MM.1S (cell line): ENCODE data around the gene DNAH7.

Experiments
- DNase-seq: peaks from one replicate; pipeline ENCODE4 v3.0.0-alpha.2; 2015
- H2AFZ ChIP-seq: fragments of 300-600 bp; sonication (generic); 2 replicates; pipeline ENCODE4 v1.6.0; 2016; ENCODE audit warnings: antibody characterized with exemption, low read length
- H3F3A ChIP-seq: fragments of 300-600 bp; sonication (generic); 2 replicates; pipeline ENCODE4 v1.6.1; 2016; ENCODE audit warnings: mild to moderate bottlenecking, antibody characterized with exemption, low read length, moderate library complexity, mixed read lengths; ENCODE audit not compliant: insufficient read depth
- H3K27ac ChIP-seq: fragments of 300-600 bp; sonication (generic); 2 replicates; pipeline ENCODE4 v1.5.1; 2016; ENCODE audit warnings: mild to moderate bottlenecking, low read length
- H3K27me3 ChIP-seq: fragments of 300-600 bp; sonication (generic); replicated peaks from 2 replicates; pipeline ENCODE4 v1.6.0; 2016; ENCODE audit warnings: low read length; ENCODE audit not compliant: insufficient read depth
- H3K36me3 ChIP-seq: fragments of 300-600 bp; sonication (generic); replicated peaks from 2 replicates; pipeline ENCODE4 v1.6.1; 2016; ENCODE audit warnings: mild to moderate bottlenecking, low read length, mixed read lengths; ENCODE audit not compliant: insufficient read depth
- H3K4me1 ChIP-seq: fragments of 300-600 bp; sonication (generic); 2 replicates; pipeline ENCODE4 v1.6.1; 2016; ENCODE audit warnings: low read length, mixed read lengths
- H3K4me2 ChIP-seq: fragments of 300-600 bp; sonication (generic); 2 replicates; pipeline ENCODE4 v1.6.0; 2016; ENCODE audit warnings: low read depth, low read length
- H3K4me3 ChIP-seq: fragments of 300-600 bp; sonication (generic); 2 replicates; pipeline ENCODE4 v1.5.1; 2016; ENCODE audit warnings: low read length, mixed read lengths
- H3K79me2 ChIP-seq: fragments of 300-600 bp; sonication (generic); 2 replicates; pipeline ENCODE4 v1.6.1; 2016; ENCODE audit warnings: mixed run types, low read length, mixed read lengths
- H3K9ac ChIP-seq: fragments of 300-600 bp; sonication (generic); 2 replicates; pipeline ENCODE4 v1.6.1; 2016; ENCODE audit warnings: low read length, mixed read lengths
- H3K9me2 ChIP-seq: fragments of 300-600 bp; sonication (generic); replicated peaks from 2 replicates; pipeline ENCODE4 v1.6.1; 2016; ENCODE audit warnings: mild to moderate bottlenecking, low read length, mixed read lengths; ENCODE audit not compliant: insufficient read depth
- H3K9me3 ChIP-seq: fragments of 300-600 bp; sonication (generic); replicated peaks from 2 replicates; pipeline ENCODE4 v1.6.1; 2016; ENCODE audit warnings: mild to moderate bottlenecking, low read length, mixed read lengths; ENCODE audit not compliant: insufficient read depth
- H4K20me1 ChIP-seq: fragments of 300-600 bp; sonication (generic); 2 replicates; pipeline ENCODE4 v1.6.1; 2016; ENCODE audit warnings: mild to moderate bottlenecking, low read length, moderate library complexity, mixed read lengths; ENCODE audit not compliant: insufficient read depth
- EZH2 ChIP-seq: fragments of 300-600 bp; sonication (generic); optimal IDR thresholded peaks from 2 replicates; pipeline ENCODE3; 2017; ENCODE audit warnings: low read depth, mild to moderate bottlenecking, antibody characterized with exemption, low read length, mixed read lengths
- EZH2phosphoT487 ChIP-seq: fragments of 300-600 bp; sonication (generic); IDR thresholded peaks from 2 replicates; pipeline ENCODE4 v1.6.1; 2018; ENCODE audit warnings: antibody characterized with exemption, low read length
- TF ChIP-seq, protein P1 (sequence below): fragments of 300-600 bp; sonication (generic); IDR thresholded peaks from 2 replicates; pipeline ENCODE4 v1.5.1; 2016; ENCODE audit warnings: antibody characterized with exemption, low read length, mixed read lengths

Gene DNAH7

DNA sequence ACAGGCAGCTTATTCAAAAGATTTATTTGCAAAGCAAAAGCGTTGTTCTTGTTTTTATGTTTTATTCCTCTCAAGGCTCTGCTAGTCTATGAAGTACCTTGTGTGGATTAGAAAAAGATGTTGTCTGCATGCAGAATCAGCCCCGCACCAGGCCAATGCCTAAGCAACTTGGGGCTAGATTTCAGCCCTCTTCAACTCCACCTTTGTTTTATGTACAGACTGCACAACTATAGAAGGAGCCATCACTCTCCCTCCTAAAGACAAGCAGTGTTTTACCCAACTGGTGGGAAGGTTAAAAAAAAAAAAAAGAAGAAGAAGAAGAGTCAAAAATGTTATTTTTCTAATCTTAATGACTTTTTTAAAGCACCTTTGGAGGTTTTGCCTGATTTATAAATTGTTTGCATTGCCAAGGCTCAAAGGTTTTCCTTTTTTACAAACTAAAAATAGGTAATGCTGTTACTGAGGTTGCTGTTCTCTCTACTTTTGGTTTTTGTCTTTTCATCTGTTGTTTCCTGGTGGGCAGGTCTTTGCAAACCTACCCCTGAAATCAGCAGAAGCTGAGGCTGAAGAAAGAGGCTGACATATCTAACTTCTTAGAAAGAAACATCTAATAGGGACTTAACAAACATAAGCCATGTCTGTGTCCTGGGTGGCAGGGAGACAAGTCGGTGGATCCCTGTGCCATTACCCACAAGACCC lies 247.6 kb downstream of the DNAH7 start:
- TF ChIP-seq EZH2phosphoT487 (no peak), EZH2 (no peak)
- TF ChIP-seq, protein P1, sequence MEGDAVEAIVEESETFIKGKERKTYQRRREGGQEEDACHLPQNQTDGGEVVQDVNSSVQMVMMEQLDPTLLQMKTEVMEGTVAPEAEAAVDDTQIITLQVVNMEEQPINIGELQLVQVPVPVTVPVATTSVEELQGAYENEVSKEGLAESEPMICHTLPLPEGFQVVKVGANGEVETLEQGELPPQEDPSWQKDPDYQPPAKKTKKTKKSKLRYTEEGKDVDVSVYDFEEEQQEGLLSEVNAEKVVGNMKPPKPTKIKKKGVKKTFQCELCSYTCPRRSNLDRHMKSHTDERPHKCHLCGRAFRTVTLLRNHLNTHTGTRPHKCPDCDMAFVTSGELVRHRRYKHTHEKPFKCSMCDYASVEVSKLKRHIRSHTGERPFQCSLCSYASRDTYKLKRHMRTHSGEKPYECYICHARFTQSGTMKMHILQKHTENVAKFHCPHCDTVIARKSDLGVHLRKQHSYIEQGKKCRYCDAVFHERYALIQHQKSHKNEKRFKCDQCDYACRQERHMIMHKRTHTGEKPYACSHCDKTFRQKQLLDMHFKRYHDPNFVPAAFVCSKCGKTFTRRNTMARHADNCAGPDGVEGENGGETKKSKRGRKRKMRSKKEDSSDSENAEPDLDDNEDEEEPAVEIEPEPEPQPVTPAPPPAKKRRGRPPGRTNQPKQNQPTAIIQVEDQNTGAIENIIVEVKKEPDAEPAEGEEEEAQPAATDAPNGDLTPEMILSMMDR = no peak
- H3K79me2 ChIP-seq = no peaks in the 10 kb centered on the region
- DNase-seq = no peak
- no peaks in the 10 kb centered on the region for H3K36me3 ChIP-seq
- H3K9ac ChIP-seq = no peak overlapping the region
- H3F3A ChIP-seq = no peaks in the 10 kb centered on the region
- H3K9me3 ChIP-seq = no peaks in the 10 kb centered on the region
- H3K27me3 ChIP-seq = no peaks in the 10 kb centered on the region
- H2AFZ ChIP-seq = no peak overlapping the region
- no peak overlapping the region for H3K4me2 ChIP-seq
- no peak overlapping the region for H3K27ac ChIP-seq
- no peaks in the 10 kb centered on the region for H4K20me1 ChIP-seq
- H3K4me1 ChIP-seq = 0 out of 2 replicates have a peak, but pooled peaks cover 5% of the 10 kb centered on the region
- no peak overlapping the region for H3K4me3 ChIP-seq
- no peaks in the 10 kb centered on the region for H3K9me2 ChIP-seq

DNA sequence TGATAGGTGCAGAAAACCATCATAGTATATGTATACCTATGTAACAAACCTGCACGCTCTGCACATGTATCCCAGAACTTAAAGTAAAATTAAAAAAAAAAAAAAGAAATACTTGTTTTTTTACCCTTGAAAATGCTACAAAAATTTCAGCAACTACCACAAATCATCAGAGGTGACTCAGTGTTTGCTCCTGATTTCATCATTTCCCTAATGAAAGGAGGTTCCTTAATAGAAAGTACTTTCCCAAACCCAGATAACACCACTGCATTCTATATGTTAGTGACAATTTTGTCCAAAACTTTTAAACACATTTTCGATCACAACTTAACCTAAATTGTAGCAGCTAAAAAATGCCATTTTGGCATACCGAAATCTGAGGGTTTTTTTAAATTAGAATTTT lies 248.3 kb downstream of the DNAH7 start:
- no peak for DNase-seq
- TF ChIP-seq, protein P1 = no peak
- TF ChIP-seq EZH2 (no peak), EZH2phosphoT487 (no peak)
- Histone ChIP-seq H3K4me1 (0 out of 2 replicates have a peak, but pooled peaks cover 5% of the 10 kb centered on the region), H3K9ac (no peak overlapping the region), H3K27me3 (no peaks in the 10 kb centered on the region), H3K79me2 (no peaks in the 10 kb centered on the region), H2AFZ (no peak overlapping the region), H3K4me2 (no peak overlapping the region), H3F3A (no peaks in the 10 kb centered on the region), H3K36me3 (no peaks in the 10 kb centered on the region), H4K20me1 (no peaks in the 10 kb centered on the region), H3K9me2 (no peaks in the 10 kb centered on the region), H3K4me3 (no peak overlapping the region), H3K27ac (no peak overlapping the region), H3K9me3 (no peaks in the 10 kb centered on the region)

DNA sequence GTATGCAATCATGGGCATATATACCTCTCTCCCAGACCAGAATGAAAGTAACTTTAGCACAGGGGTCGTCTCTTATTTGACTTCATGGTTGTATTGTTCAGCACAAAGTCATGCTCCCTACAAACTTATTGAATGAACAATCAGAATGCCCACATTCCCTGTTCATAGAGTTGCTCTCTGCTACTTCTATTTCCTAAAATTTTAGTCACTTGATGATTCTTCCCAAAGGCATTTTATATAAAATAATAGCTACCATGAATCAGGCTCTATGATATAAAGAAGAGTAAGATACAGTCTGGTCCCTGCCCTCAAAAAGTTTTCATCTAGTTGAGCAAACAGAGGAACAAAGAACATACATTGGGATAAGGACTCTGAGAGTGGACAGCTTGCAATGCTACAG lies 249.4 kb downstream of the DNAH7 start:
- Histone ChIP-seq H3K36me3 (no peaks in the 10 kb centered on the region), H3K9me3 (no peaks in the 10 kb centered on the region), H3K4me3 (no peak overlapping the region), H3K4me2 (no peak overlapping the region), H3K27ac (no peak overlapping the region), H2AFZ (no peak overlapping the region), H3K9me2 (no peaks in the 10 kb centered on the region), H3K9ac (no peak overlapping the region), H3K4me1 (0 out of 2 replicates have a peak, but pooled peaks cover 5% of the 10 kb centered on the region), H3K79me2 (no peaks in the 10 kb centered on the region), H4K20me1 (no peaks in the 10 kb centered on the region), H3K27me3 (no peaks in the 10 kb centered on the region), H3F3A (no peaks in the 10 kb centered on the region)
- TF ChIP-seq EZH2phosphoT487 = no peak
- TF ChIP-seq EZH2 = no peak
- TF ChIP-seq, protein P1 = no peak
- no peak for DNase-seq
